ENCODE measurements around the gene PEX1.

PEX1 gene

DNA sequence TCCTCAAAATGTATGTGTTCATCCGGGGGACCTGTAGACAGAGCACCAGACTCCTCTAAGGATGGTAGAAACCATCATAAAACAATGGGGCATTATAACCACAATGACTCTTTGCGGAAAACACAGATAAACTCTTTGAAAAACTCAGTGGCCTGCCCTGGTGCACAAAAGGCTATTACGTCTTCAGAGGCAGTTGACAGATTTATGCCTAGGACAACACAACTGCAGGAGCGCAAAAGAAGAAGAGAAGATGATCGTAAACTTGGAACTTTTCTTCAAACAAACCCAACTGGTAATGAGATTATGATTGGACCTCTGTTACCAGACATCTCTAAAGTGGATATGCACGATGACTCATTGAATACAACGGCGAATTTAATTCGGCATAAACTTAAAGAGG lies 6.3 kb upstream of the PEX1 start:
- Histone ChIP-seq H3K27me3 (replicated peaks in 2 of 5; ENCODE audit: control insufficient read depth in 4 of 5, insufficient read depth in 5 of 5, low read length in 4 of 5) (no peaks in the 10 kb centered on the region), H3K9me3 (ENCODE audit: control extremely low read depth in 1 of 5, control insufficient read depth in 4 of 5, insufficient read depth in 2 of 5, low read depth in 1 of 5, low read length in 4 of 5) (no peaks in the 10 kb centered on the region), H3K4me3 (ENCODE audit: control insufficient read depth in 1 of 7, extremely low read depth in 1 of 7, insufficient read depth in 4 of 7, low read depth in 2 of 7, low read length in 6 of 7) (no peak overlapping the region), H3K27ac (ENCODE audit: insufficient read depth in 1 of 2, low read depth in 1 of 2, low read length in 2 of 2, poor library complexity in 1 of 2, severe bottlenecking in 2 of 2) (no peak overlapping the region), H3K4me1 (ENCODE audit: control extremely low read depth in 1 of 4, control insufficient read depth in 4 of 4, insufficient read depth in 4 of 4, low read length in 3 of 4) (peaks cover under 1 to 3% (median 2%) of the 10 kb centered on the region in 4 experiments), H3K36me3 (ENCODE audit: control insufficient read depth in 4 of 4, insufficient read depth in 4 of 4, low read length in 3 of 4) (peaks cover 27 to 78% (median 54%) of the 10 kb centered on the region in 4 experiments)
- ChIA-PET CTCF (no interaction called here), POLR2A (no interaction called here)
- no peak for DNase-seq
- 98% methylated on average over 5 of the region's 9 CpGs for WGBS (ENCODE audit: insufficient coverage)

DNA sequence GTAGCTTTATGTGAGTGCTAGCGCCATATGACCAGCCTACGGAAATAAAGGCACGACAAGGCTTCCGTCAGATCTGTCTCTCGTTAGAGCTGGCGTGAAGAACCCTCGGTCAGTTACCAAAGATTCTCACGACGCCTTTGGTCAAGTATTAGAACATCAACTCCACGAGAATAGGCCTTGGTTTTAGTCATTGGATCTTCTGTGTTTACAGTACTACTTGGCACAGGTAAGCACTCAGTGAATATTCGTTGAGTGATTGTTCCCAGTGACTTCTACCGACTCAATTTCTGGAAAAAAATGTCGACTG lies 591 bp upstream of the PEX1 start:
- H3K36me3 ChIP-seq (ENCODE audit: control insufficient read depth in 4 of 4, insufficient read depth in 4 of 4, low read length in 3 of 4), result peaks cover 17 to 32% (median 29%) of the 10 kb centered on the region in 4 experiments
- H3K9me3 ChIP-seq (ENCODE audit: control extremely low read depth in 1 of 5, control insufficient read depth in 4 of 5, insufficient read depth in 2 of 5, low read depth in 1 of 5, low read length in 4 of 5), result no peaks in the 10 kb centered on the region
- peak overlapping the region; percentile 93 to 98 for H3K27ac ChIP-seq (ENCODE audit: insufficient read depth in 1 of 2, low read depth in 1 of 2, low read length in 2 of 2, poor library complexity in 1 of 2, severe bottlenecking in 2 of 2)
- H3K4me3 ChIP-seq (ENCODE audit: control insufficient read depth in 1 of 7, extremely low read depth in 1 of 7, insufficient read depth in 4 of 7, low read depth in 2 of 7, low read length in 6 of 7), result peak overlapping the region; percentile 76 to 95 (median 88)
- POLR2A ChIA-PET, result interaction anchor here (0.6 kb wide), 1 partner anchor 17 kb away, joined by 3 read pairs; no protein-coding TSS in a partner anchor
- H3K4me1 ChIP-seq (ENCODE audit: control extremely low read depth in 1 of 4, control insufficient read depth in 4 of 4, insufficient read depth in 4 of 4, low read length in 3 of 4), result peaks cover 6 to 18% (median 13%) of the 10 kb centered on the region in 4 experiments
- DNase-seq, result no peak
- CTCF ChIA-PET, result interaction anchor here (0.9 to 1.6 kb wide), 6 partner anchors 10 to 103 kb away, joined by 3 to 5 read pairs (median 4); no protein-coding TSS in a partner anchor
- 2% methylated on average over 13 of the region's 13 CpGs for WGBS (ENCODE audit: insufficient coverage)
- no peaks in the 10 kb centered on the region for H3K27me3 ChIP-seq (replicated peaks in 2 of 5; ENCODE audit: control insufficient read depth in 4 of 5, insufficient read depth in 5 of 5, low read length in 4 of 5)

DNA sequence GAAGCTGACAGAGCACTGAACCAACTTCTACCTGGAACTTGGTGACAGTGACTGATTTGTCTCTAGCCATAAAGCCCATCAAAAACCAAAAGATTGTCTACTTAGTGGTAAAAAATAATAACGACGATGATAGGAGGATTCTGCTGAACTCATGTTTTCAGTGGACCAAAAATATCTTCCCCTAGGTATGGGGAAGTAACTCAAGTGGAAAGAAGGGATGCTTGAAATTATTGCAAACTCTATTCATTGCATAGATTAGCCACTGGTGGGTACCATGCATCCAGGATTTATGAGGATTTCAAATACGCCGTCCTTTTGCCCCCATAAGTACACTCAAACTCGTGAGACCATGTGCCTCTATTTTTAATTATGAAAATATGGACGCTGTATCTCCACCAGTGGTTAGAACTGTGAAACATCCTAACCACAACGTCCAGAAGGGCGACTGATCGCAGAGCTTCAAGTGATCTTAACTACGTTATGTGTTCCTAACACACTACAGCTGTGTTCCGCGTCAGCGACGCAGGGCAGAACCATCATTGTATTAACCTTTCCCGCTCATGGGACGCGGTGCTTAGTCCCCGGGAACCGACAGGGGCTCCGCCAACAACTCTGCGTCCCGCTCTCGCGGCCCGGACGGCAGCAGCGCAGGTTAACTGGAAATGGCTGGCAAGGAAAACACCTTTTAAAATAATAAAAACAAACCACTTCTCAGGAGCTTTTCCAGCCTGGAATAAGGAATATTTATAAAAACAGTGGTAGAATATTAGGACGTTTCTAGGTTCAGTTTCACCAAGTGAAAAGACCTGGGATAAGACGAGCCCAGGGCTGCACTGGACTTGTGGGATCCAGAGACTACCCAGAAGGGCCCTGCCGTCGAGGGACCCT lies 776 bp downstream of the PEX1 start:
- under 1% methylated on average over 24 of the region's 31 CpGs for WGBS (ENCODE audit: insufficient coverage)
- DNase-seq, result peak; percentile 63 to 83 (median 80)
- Histone ChIP-seq H3K27ac (ENCODE audit: insufficient read depth in 1 of 2, low read depth in 1 of 2, low read length in 2 of 2, poor library complexity in 1 of 2, severe bottlenecking in 2 of 2) (peak overlapping the region; percentile 65 to 87), H3K4me3 (ENCODE audit: control insufficient read depth in 1 of 7, extremely low read depth in 1 of 7, insufficient read depth in 4 of 7, low read depth in 2 of 7, low read length in 6 of 7) (peak overlapping the region; percentile 75 to 96 (median 87)), H3K4me1 (ENCODE audit: control extremely low read depth in 1 of 4, control insufficient read depth in 4 of 4, insufficient read depth in 4 of 4, low read length in 3 of 4) (peaks cover 6 to 18% (median 13%) of the 10 kb centered on the region in 4 experiments), H3K27me3 (replicated peaks in 2 of 5; ENCODE audit: control insufficient read depth in 4 of 5, insufficient read depth in 5 of 5, low read length in 4 of 5) (no peaks in the 10 kb centered on the region), H3K36me3 (ENCODE audit: control insufficient read depth in 4 of 4, insufficient read depth in 4 of 4, low read length in 3 of 4) (peaks cover 13 to 19% (median 18%) of the 10 kb centered on the region in 4 experiments), H3K9me3 (ENCODE audit: control extremely low read depth in 1 of 5, control insufficient read depth in 4 of 5, insufficient read depth in 2 of 5, low read depth in 1 of 5, low read length in 4 of 5) (no peaks in the 10 kb centered on the region)
- ChIA-PET POLR2A (no interaction called here), CTCF (interaction anchor here (1.2 to 1.6 kb wide), 3 partner anchors 14 to 92 kb away, joined by 3 to 5 read pairs (median 4); partner anchors contain the start of gene GATAD1)

DNA sequence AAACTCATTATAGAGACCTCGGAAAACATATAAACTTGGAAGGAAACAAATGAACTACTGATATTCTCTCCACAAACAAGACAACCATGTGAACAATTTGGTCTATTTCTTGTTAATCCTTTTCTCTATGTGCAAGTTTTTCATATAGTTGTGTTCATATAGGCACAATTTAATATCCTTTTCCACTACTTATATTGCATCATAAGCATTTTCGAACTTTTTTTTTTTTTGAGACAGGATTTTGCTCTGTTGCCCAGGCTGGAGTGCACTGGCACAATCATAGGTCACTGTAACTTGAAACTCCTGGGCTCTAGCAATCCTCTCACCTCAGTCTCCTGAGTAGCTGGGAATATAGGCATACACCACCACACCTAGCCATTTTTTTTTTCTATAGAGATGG lies 5.2 kb downstream of the PEX1 start:
- 100% methylated on average over 1 of the region's 2 CpGs for WGBS (ENCODE audit: insufficient coverage)
- Histone ChIP-seq H3K4me3 (ENCODE audit: control insufficient read depth in 1 of 7, extremely low read depth in 1 of 7, insufficient read depth in 4 of 7, low read depth in 2 of 7, low read length in 6 of 7) (no peak overlapping the region), H3K4me1 (ENCODE audit: control extremely low read depth in 1 of 4, control insufficient read depth in 4 of 4, insufficient read depth in 4 of 4, low read length in 3 of 4) (peaks cover 6 to 16% (median 9%) of the 10 kb centered on the region in 4 experiments), H3K27me3 (replicated peaks in 2 of 5; ENCODE audit: control insufficient read depth in 4 of 5, insufficient read depth in 5 of 5, low read length in 4 of 5) (no peaks in the 10 kb centered on the region), H3K27ac (ENCODE audit: insufficient read depth in 1 of 2, low read depth in 1 of 2, low read length in 2 of 2, poor library complexity in 1 of 2, severe bottlenecking in 2 of 2) (no peak overlapping the region), H3K9me3 (ENCODE audit: control extremely low read depth in 1 of 5, control insufficient read depth in 4 of 5, insufficient read depth in 2 of 5, low read depth in 1 of 5, low read length in 4 of 5) (no peaks in the 10 kb centered on the region), H3K36me3 (ENCODE audit: control insufficient read depth in 4 of 4, insufficient read depth in 4 of 4, low read length in 3 of 4) (peaks cover 0 to 6% (median 3%) of the 10 kb centered on the region in 4 experiments)
- POLR2A ChIA-PET, result no interaction called here
- no peak for DNase-seq
- CTCF ChIA-PET, result no interaction called here

DNA sequence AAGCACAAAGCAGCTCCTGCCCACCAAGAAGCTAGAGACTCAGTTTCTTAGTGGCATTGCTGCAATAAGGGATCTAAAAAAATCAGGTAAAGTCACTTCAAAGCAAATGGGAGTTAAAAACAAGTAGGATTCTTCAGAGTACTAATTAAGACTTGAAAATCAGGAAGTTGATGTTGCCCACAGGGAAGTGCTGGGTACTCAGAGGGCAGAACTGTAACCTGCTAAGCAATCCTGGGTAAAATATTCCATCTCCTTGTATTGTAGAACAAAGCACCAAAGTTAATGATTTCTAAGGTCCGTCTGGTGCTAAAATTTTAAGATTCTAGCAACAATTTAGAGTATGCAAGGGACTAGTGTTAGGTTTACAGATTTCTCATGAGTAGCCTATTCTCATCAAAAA lies 8.3 kb downstream of the PEX1 start:
- H3K4me1 ChIP-seq (ENCODE audit: control extremely low read depth in 1 of 4, control insufficient read depth in 4 of 4, insufficient read depth in 4 of 4, low read length in 3 of 4), result peaks cover 0 to 7% (median 4%) of the 10 kb centered on the region in 4 experiments
- H3K27me3 ChIP-seq (replicated peaks in 2 of 5; ENCODE audit: control insufficient read depth in 4 of 5, insufficient read depth in 5 of 5, low read length in 4 of 5), result no peaks in the 10 kb centered on the region
- ChIA-PET CTCF (no interaction called here), POLR2A (no interaction called here)
- peaks cover 6 to 21% (median 13%) of the 10 kb centered on the region in 4 experiments for H3K36me3 ChIP-seq (ENCODE audit: control insufficient read depth in 4 of 4, insufficient read depth in 4 of 4, low read length in 3 of 4)
- peak in 1 of 3 donors; percentile 11 for DNase-seq
- H3K4me3 ChIP-seq (ENCODE audit: control insufficient read depth in 1 of 7, extremely low read depth in 1 of 7, insufficient read depth in 4 of 7, low read depth in 2 of 7, low read length in 6 of 7), result no peak overlapping the region
- no peaks in the 10 kb centered on the region for H3K9me3 ChIP-seq (ENCODE audit: control extremely low read depth in 1 of 5, control insufficient read depth in 4 of 5, insufficient read depth in 2 of 5, low read depth in 1 of 5, low read length in 4 of 5)
- H3K27ac ChIP-seq (ENCODE audit: insufficient read depth in 1 of 2, low read depth in 1 of 2, low read length in 2 of 2, poor library complexity in 1 of 2, severe bottlenecking in 2 of 2), result peak overlapping the region in 1 of 2 experiments; percentile 7
- no CpG with 5 or more reads among the region's 1 CpG for WGBS (ENCODE audit: insufficient coverage)

DNA sequence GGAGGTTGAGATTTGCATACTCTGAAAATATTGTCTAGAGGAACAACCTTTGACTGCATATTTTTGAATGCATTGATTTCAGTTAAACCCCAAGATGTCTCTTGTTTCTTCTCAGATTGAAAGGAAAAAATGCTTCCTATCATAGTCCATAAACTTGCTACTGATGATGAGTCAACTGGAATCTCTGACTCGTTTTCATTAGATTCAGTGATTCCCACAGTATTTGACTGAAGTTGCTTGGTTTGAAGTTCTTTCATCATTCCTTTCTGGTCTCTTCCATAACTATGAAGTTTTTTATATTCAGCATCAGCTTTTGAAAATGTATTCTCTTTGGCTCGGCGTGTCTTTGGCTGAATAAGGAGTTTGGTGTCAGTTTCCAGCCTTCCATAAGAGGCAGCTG lies 10.7 kb downstream of the PEX1 start:
- ChIA-PET CTCF (interaction anchor here (1.0 to 1.5 kb wide), 2 partner anchors 11 to 397 kb away, joined by 3 read pairs; partner anchors contain the start of genes PEX1 and RBM48), POLR2A (no interaction called here)
- Histone ChIP-seq H3K4me1 (ENCODE audit: control extremely low read depth in 1 of 4, control insufficient read depth in 4 of 4, insufficient read depth in 4 of 4, low read length in 3 of 4) (peaks cover 0 to 7% (median 4%) of the 10 kb centered on the region in 4 experiments), H3K36me3 (ENCODE audit: control insufficient read depth in 4 of 4, insufficient read depth in 4 of 4, low read length in 3 of 4) (peaks cover 8 to 26% (median 13%) of the 10 kb centered on the region in 4 experiments), H3K27me3 (replicated peaks in 2 of 5; ENCODE audit: control insufficient read depth in 4 of 5, insufficient read depth in 5 of 5, low read length in 4 of 5) (no peaks in the 10 kb centered on the region), H3K4me3 (ENCODE audit: control insufficient read depth in 1 of 7, extremely low read depth in 1 of 7, insufficient read depth in 4 of 7, low read depth in 2 of 7, low read length in 6 of 7) (no peak overlapping the region), H3K9me3 (ENCODE audit: control extremely low read depth in 1 of 5, control insufficient read depth in 4 of 5, insufficient read depth in 2 of 5, low read depth in 1 of 5, low read length in 4 of 5) (no peaks in the 10 kb centered on the region), H3K27ac (ENCODE audit: insufficient read depth in 1 of 2, low read depth in 1 of 2, low read length in 2 of 2, poor library complexity in 1 of 2, severe bottlenecking in 2 of 2) (no peak overlapping the region)
- WGBS (ENCODE audit: insufficient coverage), result 100% methylated on average over 3 of the region's 3 CpGs
- no peak for DNase-seq
